H1 (cell line): ENCODE results near the gene DLGAP5. TPM values are rescaled to one million over a fixed set of nuclear protein-coding genes. Genes with fewer than 3 reads are reported as not detected.

ENCODE experiments used
- BCL11A ChIP-seq, 2 experiments: IDR thresholded peaks; one replicate each; pipeline ENCODE4 v1.6.1; 2011; ENCODE audit warnings: low read depth in 2 of 2, low read length in 2 of 2, mild to moderate bottlenecking in 2 of 2
- EP300 ChIP-seq, 2 experiments: IDR thresholded peaks; 1 replicate in 1 of 2; 2 replicates in 1 of 2; pipeline ENCODE4 v1.6.1; 2011 to 2012; ENCODE audit warnings: low read depth in 2 of 2, low read length in 2 of 2, mild to moderate bottlenecking in 2 of 2, borderline replicate concordance in 1 of 2, inconsistent platforms in 1 of 2, moderate library complexity in 1 of 2
- HDAC6 ChIP-seq: IDR thresholded peaks from one replicate; pipeline ENCODE4 v1.7.1; 2012; ENCODE audit warnings: low read depth, mild to moderate bottlenecking, inconsistent platforms, low read length, moderate library complexity
- JUN ChIP-seq: IDR thresholded peaks from 2 replicates; pipeline ENCODE4 v1.6.1; 2011; ENCODE audit warnings: low read depth, mild to moderate bottlenecking, improper control_type of control experiment, low read length
- NANOG ChIP-seq: IDR thresholded peaks from 2 replicates; pipeline ENCODE4 v1.6.1; 2011; ENCODE audit warnings: low read length, low read depth, mild to moderate bottlenecking, inconsistent platforms; ENCODE audit not compliant: insufficient read depth, poor library complexity, severe bottlenecking
- NRF1 ChIP-seq: IDR thresholded peaks from 2 replicates; pipeline ENCODE4 v1.6.1; 2011; ENCODE audit warnings: mild to moderate bottlenecking, low read depth, low read length, improper control_type of control experiment
- USF2 ChIP-seq: IDR thresholded peaks from 2 replicates; pipeline ENCODE4 v1.6.1; 2011; ENCODE audit warnings: low read length, improper control_type of control experiment
- polyA plus RNA-seq, 7 experiments: library from polyadenylated mRNA; depleted of rRNA in 3 of 7; stranded (reverse) in 5 of 7; unstranded in 2 of 7; fragments of >200 nt in 5 of 7; fragments of 200-250 nt in 2 of 7; gene quantifications; 1 replicate in 5 of 7; 2 replicates in 1 of 7; 4 replicates in 1 of 7; pipeline versions ENCODE4 v1.2.1 to v1.2.3, GENCODE V29; 2011 to 2013; ENCODE audit warnings: missing spikeins in 2 of 7, mixed read lengths in 2 of 7
- total RNA-seq: library from RNA; stranded (reverse); fragmentation: NEBNext Ultra II Directional; extraction: Animal tissue kit (Norgen Biotek cat#: 25700); gene quantifications from 2 replicates; pipeline ENCODE4 v1.2.1, GENCODE V29; 2021

DLGAP5 gene
- total and polyA plus RNA-seq, 2 of the 8 experiments (the other 6 are each of a cell fraction or from before 2014, with no cell fraction given) = 16.9 to 155 TPM

- TF ChIP-seq USF2 = no peak
- no peak for TF ChIP-seq BCL11A (IDR thresholded peaks at IDR 0.05; ENCODE audit: low read depth in 2 of 2, low read length in 2 of 2)
- no peak for TF ChIP-seq EP300 (IDR thresholded peaks at IDR 0.05; ENCODE audit: borderline replicate concordance in 1 of 2, low read depth in 2 of 2, low read length in 2 of 2)
- no peak for TF ChIP-seq NANOG
- TF ChIP-seq JUN = no peak
- no peak for TF ChIP-seq NRF1
- TF ChIP-seq HDAC6 = no peak
Measured at GRCh38 chr14:55238019-55238680, 46.8 kb upstream of the DLGAP5 start (continued).
